ENCODE results near the gene ZNF224.

The ZNF224 gene

DNA sequence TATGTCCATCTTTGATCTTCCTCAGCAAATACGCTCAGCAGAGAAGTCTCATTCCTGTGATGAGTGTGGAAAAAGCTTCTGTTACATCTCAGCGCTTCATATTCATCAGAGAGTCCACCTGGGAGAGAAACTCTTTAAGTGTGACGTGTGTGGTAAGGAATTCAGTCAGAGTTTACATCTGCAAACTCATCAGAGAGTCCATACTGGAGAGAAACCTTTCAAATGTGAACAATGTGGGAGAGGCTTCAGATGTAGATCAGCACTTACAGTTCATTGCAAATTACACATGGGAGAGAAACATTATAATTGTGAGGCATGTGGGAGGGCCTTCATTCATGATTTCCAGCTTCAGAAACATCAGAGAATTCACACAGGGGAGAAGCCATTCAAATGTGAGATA, 27.9 kb upstream of the ZNF224 start:
- TF ChIP-seq, protein P1, sequence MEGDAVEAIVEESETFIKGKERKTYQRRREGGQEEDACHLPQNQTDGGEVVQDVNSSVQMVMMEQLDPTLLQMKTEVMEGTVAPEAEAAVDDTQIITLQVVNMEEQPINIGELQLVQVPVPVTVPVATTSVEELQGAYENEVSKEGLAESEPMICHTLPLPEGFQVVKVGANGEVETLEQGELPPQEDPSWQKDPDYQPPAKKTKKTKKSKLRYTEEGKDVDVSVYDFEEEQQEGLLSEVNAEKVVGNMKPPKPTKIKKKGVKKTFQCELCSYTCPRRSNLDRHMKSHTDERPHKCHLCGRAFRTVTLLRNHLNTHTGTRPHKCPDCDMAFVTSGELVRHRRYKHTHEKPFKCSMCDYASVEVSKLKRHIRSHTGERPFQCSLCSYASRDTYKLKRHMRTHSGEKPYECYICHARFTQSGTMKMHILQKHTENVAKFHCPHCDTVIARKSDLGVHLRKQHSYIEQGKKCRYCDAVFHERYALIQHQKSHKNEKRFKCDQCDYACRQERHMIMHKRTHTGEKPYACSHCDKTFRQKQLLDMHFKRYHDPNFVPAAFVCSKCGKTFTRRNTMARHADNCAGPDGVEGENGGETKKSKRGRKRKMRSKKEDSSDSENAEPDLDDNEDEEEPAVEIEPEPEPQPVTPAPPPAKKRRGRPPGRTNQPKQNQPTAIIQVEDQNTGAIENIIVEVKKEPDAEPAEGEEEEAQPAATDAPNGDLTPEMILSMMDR (IDR thresholded peaks at IDR 0.05) = no peak
- no peak for DNase-seq (ENCODE audit: low spot score)
- no peak overlapping the region for H3K27ac ChIP-seq
- peak overlapping the region; percentile 24 for H3K4me3 ChIP-seq

DNA sequence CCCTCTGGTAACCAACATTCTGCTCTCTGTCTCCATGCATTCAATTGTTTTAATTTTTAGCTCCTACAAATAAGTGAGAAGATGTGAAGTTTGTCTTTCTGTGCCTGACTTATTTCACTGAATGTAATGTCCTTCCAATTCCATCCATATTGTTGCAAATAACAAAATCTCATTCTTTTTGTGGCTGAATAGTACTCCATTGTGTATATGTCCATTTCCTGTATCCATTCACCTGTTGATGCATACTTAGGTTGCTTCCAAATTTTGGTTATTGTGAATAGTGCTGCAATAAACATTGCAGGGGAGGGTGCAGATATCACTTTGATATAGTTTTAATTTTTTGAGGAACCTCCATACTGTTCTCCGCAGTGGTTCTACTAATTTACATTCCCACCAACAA, 24.7 kb upstream of the ZNF224 start:
- Histone ChIP-seq H3K4me3 (no peak overlapping the region), H3K27ac (no peak overlapping the region)
- TF ChIP-seq, protein P1 (IDR thresholded peaks at IDR 0.05) = no peak
- DNase-seq (ENCODE audit: low spot score) = no peak

DNA sequence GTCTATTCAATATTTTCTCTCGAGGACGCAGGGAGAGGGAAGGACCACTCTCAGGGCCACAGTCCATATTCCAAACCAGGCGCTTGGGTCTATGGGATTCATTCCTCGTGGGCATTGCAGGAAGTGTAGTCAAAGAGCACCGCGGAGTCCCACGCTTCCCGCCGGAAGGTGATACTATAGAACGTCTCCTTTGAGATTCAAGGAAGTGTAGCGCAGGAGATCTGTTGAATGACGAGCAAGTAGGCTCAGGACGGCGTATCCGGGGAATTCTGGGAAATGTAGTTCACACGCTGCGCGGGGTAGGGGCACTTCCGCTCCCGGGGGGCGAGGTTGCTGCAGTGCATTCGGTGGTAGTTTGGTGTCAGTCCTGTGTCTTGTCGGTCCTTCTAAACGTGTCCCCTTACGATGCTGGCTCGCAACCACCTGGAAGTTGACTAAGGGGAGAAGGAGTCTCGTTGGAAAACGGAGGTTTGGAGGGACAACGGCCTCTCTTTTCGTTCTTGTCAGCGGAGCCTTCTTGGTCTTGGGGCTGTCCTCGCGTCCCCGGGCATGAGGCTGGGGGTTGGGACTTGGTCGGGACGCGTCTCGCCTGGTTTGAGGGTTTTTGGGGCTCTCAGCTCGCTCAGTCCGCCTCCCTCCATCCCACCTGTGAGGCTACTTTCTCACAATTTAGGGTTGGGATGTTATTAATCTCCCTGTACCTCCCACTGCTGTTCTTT, 22.2 kb upstream of the ZNF224 start, which contains the start of gene ZNF284:
Gene ZNF284, plus strand, starts transcription at position 336 of the 719 bp plus-strand sequence. CDS start 4,231 bp downstream, outside the sequence.
- TF ChIP-seq, protein P1 (IDR thresholded peaks at IDR 0.05) = no peak
- peak; percentile 89 for DNase-seq (ENCODE audit: low spot score)
- H3K27ac ChIP-seq = peak within 1 kb of the TSS; percentile 7 to 67

DNA sequence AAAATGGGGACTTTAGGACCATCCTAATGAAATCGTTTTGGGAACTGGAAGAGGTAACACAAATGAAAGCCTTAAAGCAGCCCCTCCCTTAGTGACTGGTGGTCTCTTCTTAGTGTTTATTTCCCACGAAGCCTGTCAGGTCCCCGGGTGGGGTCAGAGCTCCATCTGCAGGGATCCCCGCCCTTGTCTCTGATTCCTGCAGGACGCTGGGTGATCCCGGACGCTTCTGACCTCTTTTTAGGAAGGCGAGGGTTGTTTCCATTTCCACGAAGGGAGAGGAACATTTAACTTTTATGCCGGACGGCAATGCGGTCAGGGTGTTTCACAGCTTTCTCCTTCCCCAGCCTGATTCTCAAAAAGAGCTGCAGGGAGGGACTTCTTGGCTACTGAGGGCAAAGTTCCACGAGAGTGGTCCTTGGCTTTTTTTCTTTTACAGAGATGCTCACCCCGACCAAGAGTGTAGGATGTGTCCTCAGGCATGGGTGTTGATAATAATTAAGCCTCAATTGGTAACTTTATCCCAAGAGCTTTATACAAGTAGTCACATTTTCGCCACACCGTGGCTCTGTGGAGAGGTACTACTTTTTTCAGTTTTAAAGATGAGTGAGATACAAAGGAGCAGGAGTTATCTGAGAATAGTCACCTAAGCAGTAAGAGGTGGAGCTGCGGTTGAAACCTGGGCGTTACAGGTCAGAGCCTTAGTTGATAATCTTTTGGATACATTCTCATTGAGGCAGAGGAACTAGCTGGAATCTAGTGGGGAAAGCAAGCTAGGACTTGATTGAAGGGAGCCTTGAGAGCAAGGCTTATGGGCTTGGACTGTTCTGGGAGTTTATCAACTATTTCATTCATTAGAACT, 21.4 kb upstream of the ZNF224 start:
- Histone ChIP-seq H3K27ac (peak overlapping the region; percentile 7 to 67), H3K4me3 (peak overlapping the region; percentile 86)
- TF ChIP-seq, protein P1 (IDR thresholded peaks at IDR 0.05) = no peak
- no peak for DNase-seq (ENCODE audit: low spot score)

More for the DNA sequence above, 22.2 kb upstream of the ZNF224 start, which contains the start of gene ZNF284:
- H3K4me3 ChIP-seq = peak within 1 kb of the TSS; percentile 86

DNA sequence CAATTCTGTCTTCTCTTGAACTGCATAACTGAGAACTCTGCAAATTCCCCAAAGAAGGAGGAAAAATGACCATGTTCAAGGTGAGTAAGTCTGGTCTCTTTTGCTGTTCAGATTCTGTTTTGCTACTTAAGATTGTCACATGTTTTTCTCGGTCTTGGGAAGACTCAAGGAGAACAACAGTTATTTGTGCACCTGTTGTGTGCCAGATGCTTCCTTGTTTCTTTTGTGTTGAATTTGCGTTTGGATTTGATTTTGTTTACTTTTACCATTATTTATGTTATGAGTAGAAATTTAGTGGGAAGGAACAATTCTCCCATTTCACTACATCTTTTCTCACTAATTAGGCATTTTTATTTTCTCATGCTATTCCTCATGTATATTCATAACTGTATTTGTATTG, 17.8 kb upstream of the ZNF224 start:
- no peak overlapping the region for H3K4me3 ChIP-seq
- H3K27ac ChIP-seq = no peak overlapping the region
- TF ChIP-seq, protein P1 (IDR thresholded peaks at IDR 0.05) = no peak
- no peak for DNase-seq (ENCODE audit: low spot score)

DNA sequence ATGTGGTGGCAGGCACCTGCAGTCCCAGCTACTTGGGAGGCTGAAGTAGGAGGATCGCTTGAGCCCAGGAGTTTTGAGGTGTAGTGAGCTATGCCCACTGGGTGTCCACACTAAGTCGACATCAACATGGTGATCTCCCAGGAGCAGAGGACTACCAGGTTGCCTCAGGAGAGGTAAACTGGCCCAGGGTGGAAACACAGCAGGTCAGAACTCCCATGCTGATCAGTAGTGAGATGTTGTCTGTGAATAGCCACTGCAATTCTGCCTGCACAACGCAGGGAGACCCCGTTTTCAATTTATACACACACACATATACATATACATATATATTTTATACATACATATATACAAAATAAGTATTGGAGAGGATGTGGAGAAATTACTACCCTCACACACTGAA, 2.1 kb upstream of the ZNF224 start:
- H3K4me3 ChIP-seq = no peak overlapping the region
- no peak for DNase-seq (ENCODE audit: low spot score)
- TF ChIP-seq, protein P1 (IDR thresholded peaks at IDR 0.05) = no peak
- H3K27ac ChIP-seq = no peak overlapping the region

All from coronary artery (tissue), 2 donors.